ENCODE measurements around the gene UMODL1. TPM values are rescaled to one million over a fixed set of nuclear protein-coding genes. Genes with fewer than 3 reads are reported as not detected.

UMODL1 gene
- total and polyA plus RNA-seq, 2 donors (not counting 1 experiment from before 2014, with no cell fraction given) = not detected

- H3K27ac ChIP-seq (ENCODE audit: insufficient read depth, low read length) = no peak overlapping the region
- DNase-seq (ENCODE audit: low read depth in 2 of 2) = no peak
- H3K4me3 ChIP-seq (replicated peaks in 1 of 4; ENCODE audit: control extremely low read depth in 1 of 4, insufficient read depth in 1 of 4, low read depth in 3 of 4, low read length in 4 of 4) = no peak overlapping the region
- no peak overlapping the region for H2AFZ ChIP-seq (ENCODE audit: low read length)
- H3K4me1 ChIP-seq (ENCODE audit: control insufficient read depth, extremely low read depth, insufficient read depth, low read length) = peaks cover 2% of the 10 kb centered on the region
- no peaks in the 10 kb centered on the region for H3K27me3 ChIP-seq (ENCODE audit: control insufficient read depth, insufficient read depth, low read length)
- no peaks in the 10 kb centered on the region for H3K9me3 ChIP-seq (ENCODE audit: control insufficient read depth, insufficient read depth, low read depth, low read length)
- H4K20me1 ChIP-seq (ENCODE audit: control insufficient read depth, extremely low read depth, insufficient read depth, low read length) = no peaks in the 10 kb centered on the region
- TF ChIP-seq CTCF (conservative IDR thresholded peaks at IDR 0.05 in 1 of 2, IDR thresholded peaks at IDR 0.05 in 1 of 2; ENCODE audit: low read depth in 1 of 2, low read length in 2 of 2) = no peak
- no peak for TF ChIP-seq EZH2 (IDR thresholded peaks at IDR 0.05; ENCODE audit: low read length, missing control alignments)
- no peaks in the 10 kb centered on the region for H3K79me2 ChIP-seq (ENCODE audit: control insufficient read depth, insufficient read depth, low read length)
- H3K4me2 ChIP-seq (ENCODE audit: extremely low read depth, insufficient read depth, low read length) = no peak overlapping the region
- no peak overlapping the region for H3K9ac ChIP-seq (ENCODE audit: insufficient read depth, low read length)
- no peaks in the 10 kb centered on the region for H3K36me3 ChIP-seq (ENCODE audit: control insufficient read depth, insufficient read depth, low read length)
Observed at GRCh38 chr21:42102526-42102925, 31.4 kb downstream of the UMODL1 start.

- Histone ChIP-seq H4K20me1 (ENCODE audit: control insufficient read depth, extremely low read depth, insufficient read depth, low read length) (no peaks in the 10 kb centered on the region), H3K4me1 (ENCODE audit: control insufficient read depth, extremely low read depth, insufficient read depth, low read length) (peaks cover 2% of the 10 kb centered on the region), H3K9me3 (ENCODE audit: control insufficient read depth, insufficient read depth, low read depth, low read length) (no peaks in the 10 kb centered on the region), H3K79me2 (ENCODE audit: control insufficient read depth, insufficient read depth, low read length) (no peaks in the 10 kb centered on the region), H3K27me3 (ENCODE audit: control insufficient read depth, insufficient read depth, low read length) (no peaks in the 10 kb centered on the region), H3K4me3 (replicated peaks in 1 of 4; ENCODE audit: control extremely low read depth in 1 of 4, insufficient read depth in 1 of 4, low read depth in 3 of 4, low read length in 4 of 4) (no peak overlapping the region), H3K9ac (ENCODE audit: insufficient read depth, low read length) (no peak overlapping the region), H3K27ac (ENCODE audit: insufficient read depth, low read length) (no peak overlapping the region), H3K36me3 (ENCODE audit: control insufficient read depth, insufficient read depth, low read length) (no peaks in the 10 kb centered on the region), H3K4me2 (ENCODE audit: extremely low read depth, insufficient read depth, low read length) (no peak overlapping the region), H2AFZ (ENCODE audit: low read length) (no peak overlapping the region)
- TF ChIP-seq CTCF (conservative IDR thresholded peaks at IDR 0.05 in 1 of 2, IDR thresholded peaks at IDR 0.05 in 1 of 2; ENCODE audit: low read depth in 1 of 2, low read length in 2 of 2) (no peak), EZH2 (IDR thresholded peaks at IDR 0.05; ENCODE audit: low read length, missing control alignments) (no peak)
- no peak for DNase-seq (ENCODE audit: low read depth in 2 of 2)
Observed at GRCh38 chr21:42102991-42103390, 31.9 kb downstream of the UMODL1 start.

GRCh38 chr21:42103843-42104242, 32.7 kb downstream of the UMODL1 start:
- Histone ChIP-seq H3K4me1 (ENCODE audit: control insufficient read depth, extremely low read depth, insufficient read depth, low read length) (no peaks in the 10 kb centered on the region), H3K79me2 (ENCODE audit: control insufficient read depth, insufficient read depth, low read length) (no peaks in the 10 kb centered on the region), H3K27me3 (ENCODE audit: control insufficient read depth, insufficient read depth, low read length) (no peaks in the 10 kb centered on the region), H2AFZ (ENCODE audit: low read length) (no peak overlapping the region), H3K9me3 (ENCODE audit: control insufficient read depth, insufficient read depth, low read depth, low read length) (no peaks in the 10 kb centered on the region), H3K27ac (ENCODE audit: insufficient read depth, low read length) (no peak overlapping the region), H3K36me3 (ENCODE audit: control insufficient read depth, insufficient read depth, low read length) (no peaks in the 10 kb centered on the region), H3K9ac (ENCODE audit: insufficient read depth, low read length) (no peak overlapping the region), H3K4me3 (replicated peaks in 1 of 4; ENCODE audit: control extremely low read depth in 1 of 4, insufficient read depth in 1 of 4, low read depth in 3 of 4, low read length in 4 of 4) (no peak overlapping the region), H3K4me2 (ENCODE audit: extremely low read depth, insufficient read depth, low read length) (no peak overlapping the region), H4K20me1 (ENCODE audit: control insufficient read depth, extremely low read depth, insufficient read depth, low read length) (no peaks in the 10 kb centered on the region)
- TF ChIP-seq EZH2 (IDR thresholded peaks at IDR 0.05; ENCODE audit: low read length, missing control alignments) = no peak
- TF ChIP-seq CTCF (conservative IDR thresholded peaks at IDR 0.05 in 1 of 2, IDR thresholded peaks at IDR 0.05 in 1 of 2; ENCODE audit: low read depth in 1 of 2, low read length in 2 of 2) = no peak
- no peak for DNase-seq (ENCODE audit: low read depth in 2 of 2)

All from fibroblast of lung (primary cell).